Stimulated activated naive CD8-positive, alpha-beta T cell treated with anti-CD3 and anti-CD28 coated beads, Interleukin-15, Interleukin-2, amounts not matched to agents 100 U/mL and 50 U/mL, for 24 hours (primary cell): ENCODE results near the gene LDLRAD4.

Experiments
- ATAC-seq: fragments of 150-1000 bp; cut with Tn5 transposase; one replicate; pipeline ENCODE4 v1.10.0; 2021
- DNase-seq: peaks from one replicate; pipeline ENCODE4 v3.0.0; 2021

Gene LDLRAD4

DNA sequence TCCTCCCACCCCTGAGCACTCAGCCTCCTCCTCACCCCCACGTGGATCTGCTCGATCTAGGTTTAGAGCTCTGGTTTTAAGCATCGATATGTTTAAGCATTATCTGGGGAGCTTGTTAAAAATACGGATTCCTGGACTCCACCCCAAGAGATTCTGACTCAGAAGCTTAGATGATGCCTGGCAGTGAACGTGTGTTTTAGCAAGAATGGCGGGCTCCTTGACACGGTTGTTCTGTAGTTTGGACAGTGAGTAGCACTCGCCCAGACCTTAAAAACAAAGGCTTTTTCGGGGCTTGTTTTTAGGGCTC lies 47.3 kb downstream of the LDLRAD4 start:
- ATAC-seq, result no peak
- no peak for DNase-seq

DNA sequence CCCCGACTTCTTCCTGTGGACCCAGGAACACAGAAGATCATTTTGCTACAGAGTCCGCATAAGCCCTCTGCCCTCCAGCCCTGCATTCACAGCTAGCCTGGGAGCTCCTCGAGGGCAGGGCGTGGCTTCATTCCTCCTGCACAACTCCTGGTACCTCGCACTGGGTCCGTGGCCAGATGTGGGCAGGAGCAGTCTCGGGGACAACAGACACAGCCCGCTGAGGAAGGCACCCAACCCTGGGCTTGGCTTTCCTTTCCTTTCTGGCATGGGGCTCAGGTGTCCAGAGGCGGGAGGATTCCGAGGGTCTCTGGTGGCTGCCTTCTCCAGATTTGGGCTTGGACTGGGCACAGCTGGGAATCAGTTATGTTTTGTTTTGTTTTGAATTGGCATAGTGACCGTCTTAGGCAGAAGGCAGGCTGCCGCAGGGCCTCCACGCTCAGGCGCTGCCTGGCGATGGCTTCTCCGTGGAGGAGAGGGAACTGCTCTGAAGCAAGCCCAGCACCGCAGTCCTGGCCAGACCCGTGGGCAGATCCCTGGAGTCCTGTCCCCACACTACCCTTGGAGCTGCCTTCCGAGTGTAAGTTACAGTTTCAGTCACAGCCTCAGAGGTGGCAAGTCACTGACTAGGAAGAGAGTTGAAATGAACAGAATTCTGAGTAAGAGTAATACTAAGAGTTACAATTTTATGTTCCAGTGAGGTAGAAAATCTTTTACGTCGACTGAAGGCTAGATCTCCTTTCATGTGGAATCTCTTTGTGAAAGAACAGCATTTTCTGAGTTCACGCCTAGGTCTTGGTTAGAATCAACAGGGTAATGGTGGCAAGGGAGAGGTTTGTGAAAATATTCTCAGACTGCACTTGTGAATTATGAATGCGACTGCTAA lies 47.9 kb downstream of the LDLRAD4 start:
- DNase-seq (peak; percentile 54), ATAC-seq (peak; percentile 77)

DNA sequence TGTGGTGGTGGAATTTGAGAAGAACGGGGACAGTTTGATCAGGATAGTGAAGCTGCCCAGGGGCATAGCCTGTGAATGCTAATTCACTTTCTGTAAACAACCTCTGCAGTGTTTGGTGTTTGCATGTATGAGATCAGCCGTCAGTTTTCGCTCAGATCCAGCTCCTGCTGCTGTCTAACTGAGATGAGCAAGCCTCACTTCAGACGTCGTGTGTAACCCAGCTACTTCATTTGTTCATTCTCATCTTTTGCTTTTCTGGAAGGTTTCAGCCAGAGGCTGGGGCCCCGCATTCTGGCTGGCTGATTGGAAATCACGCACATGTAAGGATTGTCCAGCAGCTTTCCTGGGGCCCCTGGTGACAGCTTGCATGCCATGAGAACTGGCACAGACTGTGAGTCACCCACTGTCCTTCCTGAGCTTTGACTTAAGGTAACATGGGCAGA lies 48.9 kb downstream of the LDLRAD4 start:
- no peak for DNase-seq
- ATAC-seq, result no peak

DNA sequence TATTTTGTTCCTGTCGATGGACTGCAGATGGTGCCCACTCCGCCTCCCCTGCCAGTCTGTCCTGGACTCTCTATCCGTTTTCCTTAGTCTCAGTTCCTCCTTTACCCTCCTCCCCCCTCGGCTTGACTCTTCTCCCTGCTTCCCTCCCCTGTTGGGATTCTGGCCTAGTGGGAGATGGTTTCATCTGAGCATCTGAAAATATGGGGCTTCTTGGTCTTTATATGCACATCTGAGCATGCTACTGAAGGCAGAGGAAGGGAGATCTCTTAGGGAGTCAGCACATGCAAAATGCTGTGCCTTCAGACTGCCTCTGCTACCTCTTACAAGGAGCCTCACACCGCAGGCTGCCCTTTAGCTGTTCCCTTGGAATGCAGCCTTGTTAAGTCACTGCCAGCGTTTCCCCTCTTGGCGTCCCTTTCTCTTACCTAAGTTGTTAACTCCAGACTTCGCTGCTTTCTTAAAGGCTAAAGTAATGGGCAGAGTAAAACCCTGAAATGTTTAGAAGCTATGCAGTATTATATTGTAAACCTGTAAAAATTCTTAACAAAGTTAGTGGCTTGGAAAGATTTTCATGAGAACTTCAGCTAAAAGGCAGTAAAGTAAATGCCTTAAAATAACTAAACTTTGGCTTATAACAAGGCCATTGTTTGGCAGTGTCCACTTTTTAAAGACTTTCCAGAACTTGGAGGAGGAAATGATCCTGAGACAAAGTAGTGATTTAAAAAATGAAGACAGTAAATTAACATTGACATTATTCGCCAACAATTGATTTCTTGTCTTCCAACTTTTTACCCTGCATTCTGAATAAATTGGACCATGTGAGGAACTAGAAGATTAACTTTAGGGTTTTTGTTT lies 49.8 kb downstream of the LDLRAD4 start:
- DNase-seq (no peak), ATAC-seq (no peak)

DNA sequence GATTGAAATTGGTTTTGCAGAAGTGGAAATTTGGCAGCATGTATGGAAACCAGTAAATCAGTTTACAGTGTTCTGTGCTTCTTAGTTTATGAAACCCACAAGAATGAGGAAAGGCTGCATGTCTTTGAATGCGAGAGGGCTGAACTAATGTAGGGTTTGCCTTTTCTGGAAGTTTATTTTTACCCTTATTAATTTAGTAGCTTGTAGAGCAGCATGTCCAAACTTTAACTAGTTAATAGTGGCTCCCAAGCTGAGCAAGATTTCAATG lies 50.4 kb downstream of the LDLRAD4 start:
- DNase-seq, result no peak
- no peak for ATAC-seq

DNA sequence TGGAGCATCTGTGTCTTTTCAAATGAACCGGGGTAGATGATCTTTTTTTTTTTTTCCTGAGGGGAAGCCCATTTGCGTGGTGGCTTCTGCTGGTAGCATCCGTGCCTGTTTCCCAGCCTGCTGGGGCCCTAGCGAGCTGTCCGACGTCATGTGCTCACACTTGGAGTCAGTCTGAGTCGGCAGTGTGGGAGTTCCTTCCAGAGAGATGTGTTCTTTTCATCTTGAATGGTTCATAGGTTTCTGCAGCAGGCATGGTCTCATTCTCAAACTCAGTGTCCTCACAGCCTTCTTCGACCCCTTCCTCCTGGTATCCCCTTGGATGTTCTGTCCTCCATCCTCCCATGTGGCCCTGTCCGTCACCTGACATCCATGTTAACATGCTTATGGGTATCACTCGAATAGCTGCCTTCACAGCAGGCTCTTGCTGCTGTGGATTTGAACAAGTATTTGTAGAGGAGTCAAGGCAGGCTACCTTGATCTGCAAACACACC lies 51.0 kb downstream of the LDLRAD4 start:
- no peak for ATAC-seq
- DNase-seq, result no peak

DNA sequence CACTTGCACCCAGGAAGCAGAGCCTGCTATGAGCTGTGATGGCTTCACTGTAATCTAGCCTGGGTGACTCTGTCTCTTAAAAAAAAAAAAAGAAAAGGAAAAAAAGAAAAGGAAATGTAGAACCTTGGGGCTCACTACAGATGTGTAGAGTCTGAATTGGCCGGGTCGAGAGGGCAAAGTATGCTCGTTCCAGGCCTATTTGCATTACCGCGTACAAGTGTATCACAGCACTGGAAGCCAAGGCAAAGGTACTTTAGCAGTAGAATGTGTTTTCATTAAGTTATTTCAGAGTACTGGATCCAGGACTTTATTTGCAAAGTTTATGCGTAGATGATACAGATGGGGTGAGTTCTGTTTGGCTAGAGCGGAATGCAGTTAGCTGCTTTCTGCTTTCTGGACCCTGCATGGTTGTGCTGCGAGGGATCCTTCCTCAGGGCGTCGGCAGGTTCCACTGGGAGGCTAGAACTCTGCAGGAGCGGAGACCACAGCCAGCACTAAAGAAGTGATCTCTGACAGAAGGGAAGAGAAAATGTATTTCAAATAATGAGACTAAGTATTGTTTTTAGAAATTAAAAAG lies 51.8 kb downstream of the LDLRAD4 start:
- no peak for DNase-seq
- ATAC-seq, result no peak

DNA sequence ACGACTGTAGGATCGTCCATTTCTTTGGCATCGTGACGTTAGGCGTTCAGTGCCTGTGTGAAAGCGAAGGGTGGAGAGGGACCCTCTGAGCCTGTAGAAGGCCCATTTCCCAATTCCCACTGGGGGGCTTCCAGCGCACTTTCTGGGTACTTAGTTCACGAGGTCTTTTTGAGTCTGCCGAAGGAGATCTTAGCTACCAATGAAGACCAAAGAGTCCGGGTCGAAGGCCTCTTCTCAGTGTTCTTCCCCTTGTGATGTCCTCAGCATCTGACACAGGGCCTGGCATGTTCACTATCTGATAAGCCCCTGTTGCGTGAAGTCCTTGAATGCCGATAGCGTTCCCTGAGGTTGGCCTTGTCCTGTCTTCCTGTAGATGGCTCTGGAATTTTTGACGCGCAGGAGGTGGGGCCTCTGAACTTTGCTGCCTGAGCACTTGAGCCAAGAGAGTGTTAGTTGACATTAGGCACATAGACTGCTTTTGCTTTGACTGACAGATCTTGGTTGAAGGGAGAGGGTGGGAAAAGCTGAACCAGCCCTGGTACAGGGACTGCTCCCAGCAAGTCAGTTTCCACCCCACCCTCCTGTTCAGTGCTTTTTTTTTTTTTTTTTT lies 52.8 kb downstream of the LDLRAD4 start:
- DNase-seq (no peak), ATAC-seq (no peak)

DNA sequence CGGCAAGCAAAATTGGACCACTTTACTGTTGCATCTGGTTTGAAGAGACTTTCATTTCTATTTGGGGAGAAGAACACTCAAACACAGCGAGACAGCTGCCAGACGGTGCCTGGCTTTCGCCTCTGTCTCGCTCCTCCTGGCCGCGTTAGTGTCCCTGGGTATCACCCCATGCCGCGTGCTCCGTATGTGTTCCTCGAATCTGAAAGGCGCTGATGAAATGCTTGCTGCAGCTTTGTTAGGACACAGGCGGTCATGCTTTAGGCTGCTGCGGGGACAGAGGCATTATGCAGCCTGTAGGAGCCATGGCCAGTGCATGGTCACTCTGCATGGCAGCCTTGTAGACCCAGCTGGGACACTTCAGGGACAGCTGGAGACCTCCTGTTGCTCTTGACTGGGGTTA lies 53.9 kb downstream of the LDLRAD4 start:
- DNase-seq (no peak), ATAC-seq (no peak)

DNA sequence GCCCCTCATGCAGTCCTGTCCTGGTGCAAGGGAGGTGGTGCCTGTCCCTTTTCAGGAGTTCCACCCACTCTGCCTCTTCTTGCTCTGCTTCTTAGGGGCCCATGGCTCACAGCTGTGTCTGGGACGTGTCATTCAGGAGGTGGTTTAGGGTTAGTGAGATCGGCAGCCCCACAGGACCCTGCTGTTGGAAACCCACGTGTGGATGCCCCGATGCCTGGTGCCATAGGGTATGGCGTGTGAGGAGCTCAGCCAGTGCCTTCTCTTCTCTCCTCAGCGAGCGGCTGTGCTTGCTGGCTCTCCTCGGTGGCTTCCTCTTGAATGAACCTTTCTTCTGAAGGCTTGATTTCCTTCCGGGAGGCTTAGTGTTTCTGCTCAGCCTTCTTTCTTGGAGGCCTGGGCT lies 55.2 kb downstream of the LDLRAD4 start:
- DNase-seq (no peak), ATAC-seq (peak; percentile 15)

DNA sequence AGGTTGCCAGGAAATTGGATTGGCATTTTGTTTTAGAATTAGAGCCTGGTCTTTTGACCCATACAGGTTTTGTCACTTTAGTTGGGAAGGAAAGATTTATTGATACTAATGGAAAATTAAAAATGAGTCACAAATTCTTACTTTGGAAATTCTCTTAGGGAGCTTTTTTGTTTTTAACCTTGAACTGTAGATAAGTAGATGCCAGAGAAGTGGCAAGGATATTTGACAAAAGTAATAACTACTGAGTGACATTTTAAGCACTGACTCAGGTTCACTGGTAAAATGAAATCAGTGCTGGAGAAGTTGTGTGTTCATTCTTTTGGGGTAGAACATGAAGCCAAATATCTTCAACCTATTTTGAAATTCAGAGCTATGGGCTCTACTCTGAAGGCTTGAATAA lies 56.5 kb downstream of the LDLRAD4 start:
- ATAC-seq (no peak), DNase-seq (no peak)

DNA sequence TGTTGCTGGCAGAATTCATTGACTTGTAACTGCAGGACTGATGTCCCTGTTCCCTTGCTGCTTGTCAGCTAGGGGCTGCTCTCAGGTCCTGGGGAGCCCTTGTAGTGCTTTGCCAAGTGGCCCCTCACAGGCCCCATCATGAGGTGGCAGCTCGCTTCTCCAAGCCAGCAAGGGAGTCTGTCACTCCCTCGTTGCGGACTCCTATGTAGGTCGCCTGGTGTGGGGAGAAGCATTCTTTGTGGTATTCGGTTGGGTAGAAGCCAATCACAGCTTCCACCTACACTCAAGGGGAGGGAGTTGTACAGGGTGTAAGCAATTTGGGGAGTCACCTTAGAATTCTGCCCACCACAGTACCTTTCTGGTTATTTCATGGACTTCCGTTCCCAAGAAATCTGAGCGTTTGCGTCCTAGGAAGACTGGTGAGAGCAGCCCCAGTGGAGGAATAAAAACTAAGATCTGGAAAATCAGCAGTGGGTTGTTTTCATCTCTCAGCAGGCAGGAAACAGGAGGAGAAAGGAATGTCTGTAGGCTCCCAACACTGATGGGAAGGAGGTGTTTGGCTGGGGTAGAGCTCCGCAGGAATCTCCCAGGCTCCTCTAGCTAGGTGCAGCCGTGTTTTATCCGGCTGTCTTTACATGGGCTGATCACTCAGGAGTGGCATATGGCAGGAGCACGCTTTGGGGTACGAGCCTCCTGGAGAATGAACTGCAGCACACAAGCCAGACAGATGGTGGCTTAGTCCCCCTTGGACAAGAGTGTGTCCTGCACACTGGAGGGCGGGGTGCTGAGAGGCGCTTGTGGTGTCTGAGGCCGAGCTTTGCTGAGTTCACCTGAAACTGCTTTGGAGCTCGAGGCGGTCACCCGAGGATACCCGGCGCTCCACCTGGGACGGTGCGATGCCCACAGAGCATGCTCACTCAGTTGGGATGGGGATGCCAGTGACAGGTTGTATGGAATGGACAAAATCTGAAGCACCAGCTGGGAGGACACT lies 58.3 kb downstream of the LDLRAD4 start:
- DNase-seq, result no peak

DNA sequence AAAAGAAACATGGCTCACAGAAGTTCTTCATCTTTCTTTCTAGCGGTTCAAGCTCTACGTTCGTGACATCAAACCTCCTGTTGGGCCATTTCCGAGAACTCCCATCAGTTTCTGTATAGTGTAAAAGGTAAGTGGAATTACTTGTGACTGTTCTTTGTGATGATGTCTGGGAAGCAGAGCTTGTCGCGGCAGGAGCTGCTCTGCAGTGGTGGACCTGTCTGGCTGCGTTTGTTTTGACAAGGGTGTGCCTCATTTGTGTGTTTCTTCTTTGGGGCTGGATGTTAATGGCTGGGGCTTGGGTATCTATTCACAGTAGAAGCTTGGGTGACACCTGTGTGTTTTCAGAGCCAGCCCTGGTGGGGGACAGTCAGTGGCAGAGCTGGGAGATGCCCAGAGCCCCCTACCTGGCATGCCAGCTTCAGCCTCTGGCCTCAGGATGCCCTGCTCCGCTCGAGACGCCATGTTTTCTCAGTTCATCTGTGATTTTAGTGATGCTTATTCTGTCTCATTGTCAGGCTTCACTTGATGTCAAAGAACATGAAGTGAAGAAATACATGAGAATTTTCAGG lies 59.6 kb downstream of the LDLRAD4 start:
- DNase-seq (no peak), ATAC-seq (no peak)

More for the DNA sequence above, 58.3 kb downstream of the LDLRAD4 start:
- peak; percentile 47 for ATAC-seq

DNA sequence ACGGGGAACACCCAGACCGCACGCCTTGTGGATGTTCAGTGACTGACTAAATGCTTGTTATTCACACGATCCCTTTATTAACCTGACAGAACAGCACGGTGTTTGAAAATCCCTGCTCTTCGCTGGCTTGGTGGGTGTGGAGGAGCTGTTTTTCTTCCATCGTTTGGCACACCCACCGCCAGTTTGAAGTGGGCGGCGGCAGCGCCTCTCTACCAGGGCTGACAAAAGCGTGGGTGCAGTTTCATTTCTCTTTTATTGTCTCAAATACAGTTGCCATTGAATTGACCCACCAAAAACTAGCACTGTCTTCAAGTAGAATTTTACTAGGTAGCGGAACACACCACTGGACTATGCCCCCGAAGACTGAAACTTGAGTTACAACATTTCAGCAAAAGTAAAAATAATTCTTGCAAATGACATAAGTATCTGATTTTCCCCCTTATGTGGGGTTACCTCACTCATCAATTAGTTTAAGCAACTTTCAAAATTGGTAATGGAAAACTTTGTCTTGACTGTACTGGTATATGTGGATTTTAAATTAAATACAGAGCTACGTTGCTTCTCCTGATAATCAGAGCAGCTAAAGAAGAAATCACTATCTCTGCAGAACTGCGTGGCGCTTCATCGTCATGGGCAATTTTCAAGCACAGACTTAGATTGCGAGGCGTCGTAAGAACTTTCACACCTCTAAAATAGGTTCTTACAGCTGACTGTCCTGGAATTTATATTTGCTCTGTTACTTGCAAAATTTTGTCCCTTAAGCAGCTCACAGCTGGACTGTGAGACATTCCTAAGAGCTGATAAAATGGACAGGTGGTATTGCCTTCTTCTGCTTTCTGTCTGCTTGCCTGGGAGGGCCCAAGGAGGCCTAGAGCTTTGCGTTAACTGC lies 60.9 kb downstream of the LDLRAD4 start:
- DNase-seq, result peak; percentile 50

DNA sequence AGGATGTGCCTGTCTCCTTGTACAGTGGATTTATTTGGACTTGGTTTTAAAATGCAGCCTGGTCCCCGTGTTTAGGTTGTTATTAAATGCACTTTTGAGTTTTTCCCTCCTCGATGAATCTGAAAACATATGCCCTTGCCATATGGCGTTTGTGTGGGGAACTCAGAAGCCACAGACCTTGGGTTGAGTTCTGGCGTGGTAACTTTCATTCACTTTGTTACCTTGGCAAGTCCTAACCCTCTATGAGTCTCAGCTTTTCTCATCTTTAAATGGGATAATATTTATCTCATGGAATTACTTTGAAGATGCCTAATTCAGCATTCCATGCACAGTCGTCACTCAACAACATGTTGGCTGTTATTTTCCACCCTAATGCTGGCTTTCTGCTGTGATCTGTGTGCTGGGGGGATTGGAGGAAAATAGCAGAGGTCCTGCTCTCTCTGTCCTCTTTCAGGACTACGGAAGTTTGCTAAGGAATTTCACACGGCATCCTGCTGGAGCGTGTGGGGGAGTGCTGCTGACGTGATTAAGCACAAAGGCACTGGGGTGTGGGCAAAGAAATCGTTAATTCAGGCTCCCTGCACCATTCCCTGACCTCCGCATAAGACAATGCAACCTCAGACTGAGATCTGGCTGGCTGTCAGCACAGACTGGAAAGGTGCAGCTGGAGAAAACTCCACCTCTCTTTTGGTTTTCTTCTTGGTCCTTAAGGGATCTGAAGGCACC lies 61.7 kb downstream of the LDLRAD4 start:
- DNase-seq (no peak), ATAC-seq (no peak)

More for the DNA sequence above, 60.9 kb downstream of the LDLRAD4 start:
- ATAC-seq, result peak; percentile 48

DNA sequence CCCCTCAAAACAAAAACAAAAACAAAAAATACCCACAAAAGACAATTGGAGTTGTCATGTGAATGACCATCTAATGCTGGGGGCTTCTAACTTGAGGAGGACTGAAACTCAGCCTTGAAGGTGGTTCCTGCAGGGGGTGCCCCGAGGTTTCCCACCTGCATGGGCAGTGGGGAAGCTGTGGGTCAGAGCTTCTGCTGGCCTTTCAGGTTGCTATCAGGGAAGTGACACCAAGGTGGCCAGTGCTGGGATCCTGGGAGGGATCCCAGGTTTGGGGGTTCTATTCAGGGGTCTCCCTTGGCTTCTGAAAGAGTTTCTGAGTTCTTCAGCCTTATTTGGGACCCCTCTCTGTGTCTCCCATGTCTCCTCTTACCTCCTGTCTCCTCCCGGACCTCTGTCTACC lies 62.8 kb downstream of the LDLRAD4 start:
- DNase-seq (no peak), ATAC-seq (no peak)

DNA sequence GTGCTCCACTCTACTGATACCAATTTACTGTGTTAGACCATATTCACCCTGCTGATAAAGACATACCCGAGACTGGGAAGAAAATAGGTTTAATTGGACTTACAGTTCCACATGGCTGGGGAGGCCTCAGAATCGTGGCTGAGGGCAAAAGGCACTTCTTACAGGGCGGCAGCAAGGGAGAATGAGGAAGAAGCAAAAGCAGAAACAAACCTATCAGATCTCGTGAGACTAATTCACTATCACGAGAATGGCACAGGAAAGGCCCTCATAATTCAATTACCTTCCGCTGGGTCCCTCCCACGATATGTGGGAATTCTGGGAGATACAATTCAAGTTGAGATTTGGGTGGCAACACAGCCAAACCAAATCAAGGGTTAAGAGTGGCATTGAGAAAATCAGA lies 65.2 kb downstream of the LDLRAD4 start:
- DNase-seq, result no peak

DNA sequence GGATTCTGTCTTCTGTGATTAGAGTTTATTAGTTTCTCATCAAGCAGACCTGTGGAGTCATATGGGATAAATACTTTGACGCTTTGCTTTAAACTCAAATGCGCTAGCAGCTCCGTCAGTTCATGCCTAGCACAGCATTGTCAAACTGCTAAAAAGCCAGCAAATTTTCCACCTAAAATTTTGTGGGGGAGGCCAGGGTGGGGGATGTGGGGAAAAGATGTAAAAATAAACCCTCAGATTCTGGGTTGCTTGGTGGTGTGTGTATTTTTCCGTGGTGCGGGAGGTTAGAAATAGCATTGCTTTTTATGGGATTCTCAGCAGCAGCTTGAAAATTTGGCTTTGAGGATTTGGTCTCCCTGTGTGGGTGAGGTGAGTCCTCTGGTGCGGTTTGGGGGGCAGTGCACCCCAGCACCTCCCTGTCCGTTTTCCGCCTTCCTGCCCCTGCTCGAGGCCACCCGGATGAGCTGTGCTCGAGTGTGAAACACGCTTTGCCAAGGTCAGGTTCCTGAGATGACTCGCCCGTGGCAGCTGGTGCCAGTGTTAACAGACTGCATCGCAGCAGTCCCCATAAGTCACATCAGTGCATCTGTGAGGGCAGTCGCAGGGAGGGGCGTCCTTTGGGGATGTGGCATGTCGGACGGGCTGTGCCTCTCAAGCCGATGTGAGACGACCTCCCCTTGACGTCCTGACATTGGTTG lies 65.9 kb downstream of the LDLRAD4 start:
- ATAC-seq (peak; percentile 76), DNase-seq (peak; percentile 61)

More for the DNA sequence above, 65.2 kb downstream of the LDLRAD4 start:
- ATAC-seq, result no peak

DNA sequence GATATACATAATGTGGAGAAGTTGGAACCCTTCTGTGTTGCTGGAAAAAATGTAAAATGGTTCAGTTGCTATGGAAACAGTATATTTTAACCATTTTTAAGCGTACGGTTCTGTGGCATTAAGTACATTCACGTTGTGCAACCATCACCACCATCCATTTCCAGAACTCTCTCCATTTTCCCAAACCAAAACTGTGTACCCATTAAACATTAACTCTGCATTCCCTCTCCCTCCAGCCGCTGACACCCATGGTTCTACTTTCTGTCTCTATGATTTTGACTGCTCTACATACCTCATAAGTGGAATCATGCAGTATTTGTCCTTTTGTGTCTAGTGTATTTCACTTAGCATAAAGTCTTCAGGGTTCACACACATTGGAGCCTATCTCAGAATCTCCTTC lies 67.3 kb downstream of the LDLRAD4 start:
- ATAC-seq (no peak), DNase-seq (no peak)
